H9 (cell line): Measurements from ENCODE around the gene DSC2. TPM values are rescaled to one million over a fixed set of nuclear protein-coding genes. Genes with fewer than 3 reads are reported as not detected.

ENCODE experiments used
- DNase-seq: peaks from one replicate; pipeline ENCODE4 v3.0.0-alpha.2; 2017
- H2AFZ ChIP-seq: one replicate; pipeline ENCODE4 v1.6.1; 2013; ENCODE audit warnings: mild to moderate bottlenecking, low read length, control low read depth, moderate library complexity
- H2AK5ac ChIP-seq: 2 replicates; pipeline ENCODE4 v1.6.1; 2013; ENCODE audit warnings: low read length, control low read depth, mixed read lengths; ENCODE audit not compliant: insufficient read length
- H2BK120ac ChIP-seq: one replicate; pipeline ENCODE4 v1.6.1; 2013; ENCODE audit warnings: low read depth, mild to moderate bottlenecking, low read length, control low read depth, inconsistent platforms; ENCODE audit not compliant: poor library complexity, severe bottlenecking
- H2BK12ac ChIP-seq: 2 replicates; pipeline ENCODE4 v1.6.1; 2013; ENCODE audit warnings: low read length, control low read depth, mixed read lengths, low read depth; ENCODE audit not compliant: insufficient read length
- H2BK15ac ChIP-seq: 2 replicates; pipeline ENCODE4 v1.6.1; 2013; ENCODE audit warnings: low read depth, low read length, control low read depth
- H2BK20ac ChIP-seq: one replicate; pipeline ENCODE4 v1.6.1; 2013; ENCODE audit warnings: low read depth, mild to moderate bottlenecking, low read length, control low read depth, inconsistent platforms; ENCODE audit not compliant: poor library complexity, severe bottlenecking
- H2BK5ac ChIP-seq: 2 replicates; pipeline ENCODE4 v1.6.1; 2013; ENCODE audit warnings: low read length, control low read depth, mixed read lengths; ENCODE audit not compliant: insufficient read length
- H3K14ac ChIP-seq: 2 replicates; pipeline ENCODE4 v1.6.1; 2013; ENCODE audit warnings: low read length, control low read depth; ENCODE audit not compliant: insufficient read depth
- H3K18ac ChIP-seq: 2 replicates; pipeline ENCODE4 v1.6.1; 2013; ENCODE audit warnings: low read depth, mild to moderate bottlenecking, mixed read lengths, low read length, control low read depth; ENCODE audit not compliant: insufficient read length
- H3K23ac ChIP-seq: 2 replicates; pipeline ENCODE4 v1.6.1; 2013; ENCODE audit warnings: low read length, control low read depth, mixed read lengths, low read depth; ENCODE audit not compliant: insufficient read length
- H3K23me2 ChIP-seq: 2 replicates; pipeline ENCODE4 v1.6.1; 2013; ENCODE audit warnings: low read depth, mild to moderate bottlenecking, mixed read lengths, low read length, control low read depth; ENCODE audit not compliant: insufficient read length, poor library complexity, severe bottlenecking
- H3K27ac ChIP-seq: 2 replicates; pipeline ENCODE4 v1.5.1; 2013; ENCODE audit warnings: low read length, control low read depth, mixed read lengths, low read depth; ENCODE audit not compliant: insufficient read length
- H3K27me3 ChIP-seq: 2 replicates; pipeline ENCODE4 v1.6.1; 2013; ENCODE audit warnings: low read length, control low read depth, inconsistent platforms; ENCODE audit not compliant: insufficient read depth
- H3K4ac ChIP-seq: 2 replicates; pipeline ENCODE4 v1.6.1; 2013; ENCODE audit warnings: low read depth, mild to moderate bottlenecking, control low read depth, inconsistent platforms, low read length, moderate library complexity
- H3K4me1 ChIP-seq: 2 replicates; pipeline ENCODE4 v1.6.1; 2013; ENCODE audit warnings: low read length, control low read depth, inconsistent platforms; ENCODE audit not compliant: insufficient read depth
- H3K4me2 ChIP-seq: 2 replicates; pipeline ENCODE4 v1.6.1; 2013; ENCODE audit warnings: low read length, control low read depth, mixed read lengths; ENCODE audit not compliant: insufficient read length, insufficient read depth
- H3K56ac ChIP-seq: 2 replicates; pipeline ENCODE4 v1.6.1; 2013; ENCODE audit warnings: low read depth, mild to moderate bottlenecking, mixed read lengths, low read length, control low read depth; ENCODE audit not compliant: insufficient read length
- H3K79me1 ChIP-seq: 2 replicates; pipeline ENCODE4 v1.6.1; 2013; ENCODE audit warnings: low read depth, mild to moderate bottlenecking, moderate library complexity, low read length, control low read depth, inconsistent platforms; ENCODE audit not compliant: insufficient read depth, poor library complexity, severe bottlenecking
- H3K79me2 ChIP-seq: 2 replicates; pipeline ENCODE4 v1.6.1; 2013; ENCODE audit warnings: low read length, control low read depth, inconsistent platforms; ENCODE audit not compliant: insufficient read depth
- H3K9ac ChIP-seq: 2 replicates; pipeline ENCODE4 v1.6.1; 2013; ENCODE audit warnings: low read length, control low read depth, mixed read lengths; ENCODE audit not compliant: insufficient read length; ENCODE audit errors: extremely low read depth
- H3K9me3 ChIP-seq: one replicate; pipeline ENCODE4 v1.6.1; 2013; ENCODE audit warnings: low read depth, low read length, inconsistent platforms; ENCODE audit not compliant: control insufficient read depth
- H3T11ph ChIP-seq: one replicate; pipeline ENCODE4 v1.6.1; 2013; ENCODE audit warnings: mild to moderate bottlenecking, low read length, control low read depth, inconsistent platforms
- H4K20me1 ChIP-seq: one replicate; pipeline ENCODE4 v1.6.1; 2013; ENCODE audit not compliant: control insufficient read depth, insufficient read length, insufficient read depth
- H4K5ac ChIP-seq: 2 replicates; pipeline ENCODE4 v1.6.1; 2013; ENCODE audit warnings: low read depth, mild to moderate bottlenecking, mixed read lengths, low read length, control low read depth; ENCODE audit not compliant: insufficient read length
- H4K8ac ChIP-seq: replicated peaks from 2 replicates; pipeline ENCODE4 v1.6.1; 2013; ENCODE audit warnings: low read length, control low read depth, mixed read lengths, low read depth; ENCODE audit not compliant: insufficient read length
- H4K91ac ChIP-seq: 2 replicates; pipeline ENCODE4 v1.6.1; 2013; ENCODE audit warnings: low read depth, mild to moderate bottlenecking, moderate library complexity, mixed read lengths, low read length, control low read depth; ENCODE audit not compliant: insufficient read length
- H3K27ac Mint-ChIP-seq, 3 experiments: 2 replicates in 2 of 3; 3 replicates in 1 of 3; pipeline ENCODE4 v1.8.0; 2020 to 2021; ENCODE audit warnings: mixed read lengths in 3 of 3, mild to moderate bottlenecking in 1 of 3, moderate library complexity in 1 of 3
- H3K27me3 Mint-ChIP-seq: 2 replicates; pipeline ENCODE4 v1.8.0; 2021; ENCODE audit warnings: low read depth, mild to moderate bottlenecking, moderate library complexity, mixed read lengths
- H3K36me3 Mint-ChIP-seq, 3 experiments: 2 replicates in 2 of 3; 3 replicates in 1 of 3; pipeline ENCODE4 v1.8.0; 2020 to 2021; ENCODE audit warnings: low read depth in 3 of 3, mixed read lengths in 3 of 3; ENCODE audit not compliant: insufficient read depth in 1 of 3
- H3K4me1 Mint-ChIP-seq, 2 experiments: 2 replicates each; pipeline ENCODE4 v1.8.0; 2020; ENCODE audit warnings: mixed read lengths in 2 of 2
- H3K4me3 Mint-ChIP-seq, 2 experiments: 2 replicates in 1 of 2; 3 replicates in 1 of 2; pipeline ENCODE4 v1.8.0; 2020 to 2021; ENCODE audit warnings: mild to moderate bottlenecking in 2 of 2, mixed read lengths in 2 of 2, moderate library complexity in 1 of 2
- H3K9me3 Mint-ChIP-seq, 2 experiments: 2 replicates in 1 of 2; 3 replicates in 1 of 2; pipeline ENCODE4 v1.8.0; 2020; ENCODE audit warnings: mild to moderate bottlenecking in 2 of 2, mixed read lengths in 2 of 2, moderate library complexity in 1 of 2
- WGBS: extraction: QIAGEN DNeasy Blood & Tissue Kit; methylation state at CpG from one replicate; pipeline ENCODE4 v1.1.7; 2013; ENCODE audit warnings: missing lambda C conversion rate, low lambda C conversion rate, mixed read lengths; ENCODE audit not compliant: insufficient read length; ENCODE audit errors: extremely low coverage; 5-methylcytosine and 5-hydroxymethylcytosine counted together
- total RNA-seq: library from RNA; stranded (reverse); gene quantifications from 2 replicates; pipeline ENCODE4 v1.2.1, GENCODE V29; 2021
- TF ChIP-seq, protein P1 (sequence below): fragments of 200-600 bp; sonication (generic); conservative IDR thresholded peaks from 3 replicates; pipeline ENCODE4 v1.8.0; 2021; ENCODE audit warnings: antibody characterized with exemption, mild to moderate bottlenecking

Gene DSC2
- total RNA-seq, 1 experiment from 2014 or later: 26.1 TPM

DNA sequence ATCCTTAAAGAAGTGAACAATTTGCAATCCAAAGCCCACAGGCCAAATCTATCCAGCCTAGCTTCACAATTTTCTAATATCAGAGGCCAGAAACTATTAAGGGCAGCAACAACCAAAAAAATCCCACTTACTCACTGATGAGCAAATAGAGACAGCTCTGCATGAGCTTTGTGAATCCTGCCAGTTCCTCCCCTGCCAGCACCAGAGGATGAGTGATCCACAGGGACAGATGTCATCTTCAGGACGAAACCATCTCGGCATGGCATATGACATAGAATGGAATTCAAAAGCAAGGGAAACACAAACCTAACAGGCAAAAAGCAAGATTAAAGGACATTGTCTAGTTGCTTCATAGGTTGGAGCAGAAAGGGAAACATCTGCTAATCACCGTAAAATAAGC lies 2.2 kb upstream of the DSC2 start:
- no CpG with 5 or more reads among the region's 3 CpGs for WGBS
- H2AK5ac ChIP-seq: no peak overlapping the region
- H2BK12ac ChIP-seq: no peak overlapping the region
- H3K79me2 ChIP-seq: peaks cover 7% of the 10 kb centered on the region; the same call in 1 of the 2 replicates
- H3T11ph ChIP-seq: no peak overlapping the region
- H2BK120ac ChIP-seq: no peak overlapping the region
- no peak overlapping the region for H3K18ac ChIP-seq
- H3K9me3 ChIP-seq: no peaks in the 10 kb centered on the region
- peaks cover 24 to 26% of the 10 kb centered on the region in 2 experiments for H3K4me1 Mint-ChIP-seq
- no peak overlapping the region for H3K56ac ChIP-seq
- H3K4me3 Mint-ChIP-seq: no peak overlapping the region
- no peak for DNase-seq
- H3K23me2 ChIP-seq: peaks cover 3% of the 10 kb centered on the region
- no peaks in the 10 kb centered on the region; a peak in 1 of 7 replicates for H3K36me3 Mint-ChIP-seq
- no peak overlapping the region for H3K27ac Mint-ChIP-seq
- H2BK15ac ChIP-seq: no peak overlapping the region
- H3K14ac ChIP-seq: no peak overlapping the region
- no peak overlapping the region for H4K91ac ChIP-seq
- no peak overlapping the region for H3K4me2 ChIP-seq
- no peak overlapping the region for H4K5ac ChIP-seq
- H4K20me1 ChIP-seq: no peaks in the 10 kb centered on the region
- no peak overlapping the region for H3K4ac ChIP-seq
- TF ChIP-seq, protein P1, sequence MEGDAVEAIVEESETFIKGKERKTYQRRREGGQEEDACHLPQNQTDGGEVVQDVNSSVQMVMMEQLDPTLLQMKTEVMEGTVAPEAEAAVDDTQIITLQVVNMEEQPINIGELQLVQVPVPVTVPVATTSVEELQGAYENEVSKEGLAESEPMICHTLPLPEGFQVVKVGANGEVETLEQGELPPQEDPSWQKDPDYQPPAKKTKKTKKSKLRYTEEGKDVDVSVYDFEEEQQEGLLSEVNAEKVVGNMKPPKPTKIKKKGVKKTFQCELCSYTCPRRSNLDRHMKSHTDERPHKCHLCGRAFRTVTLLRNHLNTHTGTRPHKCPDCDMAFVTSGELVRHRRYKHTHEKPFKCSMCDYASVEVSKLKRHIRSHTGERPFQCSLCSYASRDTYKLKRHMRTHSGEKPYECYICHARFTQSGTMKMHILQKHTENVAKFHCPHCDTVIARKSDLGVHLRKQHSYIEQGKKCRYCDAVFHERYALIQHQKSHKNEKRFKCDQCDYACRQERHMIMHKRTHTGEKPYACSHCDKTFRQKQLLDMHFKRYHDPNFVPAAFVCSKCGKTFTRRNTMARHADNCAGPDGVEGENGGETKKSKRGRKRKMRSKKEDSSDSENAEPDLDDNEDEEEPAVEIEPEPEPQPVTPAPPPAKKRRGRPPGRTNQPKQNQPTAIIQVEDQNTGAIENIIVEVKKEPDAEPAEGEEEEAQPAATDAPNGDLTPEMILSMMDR: no peak
- no peak overlapping the region for H2BK20ac ChIP-seq
- peaks cover 3% of the 10 kb centered on the region; the same call in 1 of the 2 replicates for H3K4me1 ChIP-seq
- H3K9me3 Mint-ChIP-seq: no peaks in the 10 kb centered on the region
- H3K27me3 Mint-ChIP-seq: peaks cover 2% of the 10 kb centered on the region; the same call in 1 of the 2 replicates
- H2AFZ ChIP-seq: no peak overlapping the region
- H3K27me3 ChIP-seq: no peaks in the 10 kb centered on the region
- no peak overlapping the region for H3K9ac ChIP-seq
- H3K23ac ChIP-seq: no peak overlapping the region
- no peaks in the 10 kb centered on the region for H3K79me1 ChIP-seq
- H3K27ac ChIP-seq: no peak overlapping the region
- H2BK5ac ChIP-seq: no peak overlapping the region
- H4K8ac ChIP-seq: no peak overlapping the region
